ENCODE results near the gene SLC5A12. TPM values are rescaled to one million over a fixed set of nuclear protein-coding genes. Genes with fewer than 3 reads are reported as not detected.

SLC5A12 gene
- total and polyA plus RNA-seq, 2 of the 4 experiments (the other 2 are of a cell fraction) = not detected

DNA sequence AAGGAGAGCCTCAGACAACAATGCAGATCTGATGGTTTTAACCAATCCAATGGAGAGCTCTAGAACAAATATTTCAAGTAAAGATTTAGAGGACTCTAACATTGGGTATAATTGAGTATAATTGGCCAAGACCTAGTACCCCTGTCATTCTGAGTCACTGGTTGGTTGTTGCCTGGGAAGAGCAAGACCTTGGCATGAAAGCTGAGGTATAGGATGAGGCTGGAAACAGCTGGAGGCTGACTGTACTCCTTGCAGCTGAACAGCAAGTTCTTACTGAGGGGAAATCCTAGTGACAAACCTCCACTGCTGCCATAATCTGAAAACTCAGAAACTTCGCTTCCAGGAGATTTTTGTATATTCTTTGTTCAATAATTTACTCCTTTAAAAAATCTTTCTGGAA lies 95.5 kb downstream of the SLC5A12 start:
- Histone ChIP-seq H3K4ac (ENCODE audit: low read depth, low read length) (no peak overlapping the region), H3K14ac (replicated peaks; ENCODE audit: low read depth, low read length) (no peak overlapping the region), H3K36me3 (ENCODE audit: control insufficient read depth, insufficient read depth, low read length) (no peaks in the 10 kb centered on the region), H4K91ac (ENCODE audit: insufficient read depth, low read depth, low read length) (no peak overlapping the region), H3K4me3 (ENCODE audit: insufficient read depth, low read depth, low read length) (no peak overlapping the region), H2BK5ac (ENCODE audit: low read depth, low read length, poor library complexity, severe bottlenecking) (no peak overlapping the region), H3K27me3 (ENCODE audit: control insufficient read depth, insufficient read depth, low read length) (no peaks in the 10 kb centered on the region), H3K9me1 (ENCODE audit: insufficient read depth, low read length) (no peaks in the 10 kb centered on the region), H2AFZ (replicated peaks; ENCODE audit: low read length, poor library complexity) (no peak overlapping the region), H3K4me2 (ENCODE audit: low read depth, low read length) (no peak overlapping the region), H3K9me3 (ENCODE audit: control insufficient read depth, insufficient read depth, low read length) (no peaks in the 10 kb centered on the region), H2AK9ac (replicated peaks; ENCODE audit: low read depth, low read length, poor library complexity) (no peak overlapping the region), H2BK20ac (ENCODE audit: low read depth, low read length) (no peak overlapping the region), H4K20me1 (ENCODE audit: insufficient read depth, low read length) (no peaks in the 10 kb centered on the region), H4K5ac (ENCODE audit: low read depth, low read length) (no peak overlapping the region), H3K9ac (ENCODE audit: low read depth, low read length) (no peak overlapping the region), H2BK15ac (ENCODE audit: low read depth, low read length) (no peak overlapping the region), H2BK120ac (ENCODE audit: low read depth, low read length) (no peak overlapping the region), H3K56ac (ENCODE audit: extremely low read depth, insufficient read depth, low read length) (no peak overlapping the region), H3K79me1 (ENCODE audit: low read depth in 1 of 2, low read length in 2 of 2) (no peaks in the 10 kb centered on the region), H3K23ac (ENCODE audit: low read depth, low read length) (no peak overlapping the region), H4K8ac (ENCODE audit: low read depth in 2 of 2, low read length in 2 of 2) (no peak overlapping the region), H2AK5ac (ENCODE audit: low read depth, low read length) (no peak overlapping the region), H3K18ac (ENCODE audit: low read depth, low read length) (no peak overlapping the region), H3K27ac (ENCODE audit: insufficient read depth, low read length) (no peak overlapping the region), H3K4me1 (ENCODE audit: control insufficient read depth, insufficient read depth, low read length) (no peaks in the 10 kb centered on the region)
- intact Hi-C loops (cut with micrococcal nuclease) = no loop called here
- no peak for ATAC-seq (ENCODE audit: low read depth)
- TF ChIP-seq BHLHE40 (IDR thresholded peaks at IDR 0.05; ENCODE audit: low read depth, low read length) (no peak), CEBPB (IDR thresholded peaks at IDR 0.05; ENCODE audit: low read depth, low read length) (no peak), ELK1 (IDR thresholded peaks at IDR 0.05; ENCODE audit: borderline replicate concordance, low read depth, low read length) (no peak), RCOR1 (IDR thresholded peaks at IDR 0.05; ENCODE audit: insufficient replicate concordance, low read length) (no peak), NFE2L2 (IDR thresholded peaks at IDR 0.05; ENCODE audit: low read depth, low read length) (no peak), POLR2A (IDR thresholded peaks at IDR 0.05; ENCODE audit: low read depth, low read length) (no peak), CTCF (conservative IDR thresholded peaks at IDR 0.05; ENCODE audit: low read depth, low read length) (no peak), MAZ (IDR thresholded peaks at IDR 0.05; ENCODE audit: borderline replicate concordance, low read depth, low read length) (no peak), FOS (IDR thresholded peaks at IDR 0.05; ENCODE audit: low read depth, low read length) (no peak), SMC3 (IDR thresholded peaks at IDR 0.05; ENCODE audit: low read depth, low read length) (no peak), MAFK (IDR thresholded peaks at IDR 0.05; ENCODE audit: low read depth, low read length) (no peak)
- TF ChIP-seq, protein P1, sequence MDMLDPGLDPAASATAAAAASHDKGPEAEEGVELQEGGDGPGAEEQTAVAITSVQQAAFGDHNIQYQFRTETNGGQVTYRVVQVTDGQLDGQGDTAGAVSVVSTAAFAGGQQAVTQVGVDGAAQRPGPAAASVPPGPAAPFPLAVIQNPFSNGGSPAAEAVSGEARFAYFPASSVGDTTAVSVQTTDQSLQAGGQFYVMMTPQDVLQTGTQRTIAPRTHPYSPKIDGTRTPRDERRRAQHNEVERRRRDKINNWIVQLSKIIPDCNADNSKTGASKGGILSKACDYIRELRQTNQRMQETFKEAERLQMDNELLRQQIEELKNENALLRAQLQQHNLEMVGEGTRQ (IDR thresholded peaks at IDR 0.05; ENCODE audit: low read depth, low read length) = no peak
- WGBS, 2 experiments (ENCODE audit: extremely low coverage in 2 of 2, insufficient read length in 1 of 2) = no CpG with 5 or more reads among the region's 1 CpG
- CTCF ChIA-PET = interaction anchor here (1.2 kb wide), 1 partner anchor 533 kb away, joined by 3 read pairs; no protein-coding TSS in a partner anchor
- no TSS peak for BruUV-seq (replicated peaks)
- DNase-seq = no peak
- in situ Hi-C loops (cut with MboI; ENCODE audit: low sequenced_read_pairs) = no loop called here
- POLR2A ChIA-PET (ENCODE audit: unreplicated experiment) = no interaction called here
- dilution Hi-C loops (cut with HindIII; ENCODE audit: low sequenced_read_pairs, unreplicated experiment) = no loop called here

Data from IMR-90 (cell line).